SK-N-MC (cell line): ENCODE data around the gene MOSMO.
"Not testable (repeated sequence)": the region's sequence is repeated elsewhere in the genome, so short reads cannot be mapped to it uniquely, and the experiment has no call there.

Experiments
- DNase-seq: peaks from one replicate; pipeline ENCODE4 v3.0.0-alpha.2; 2011; ENCODE audit warnings: low read depth, low spot score
- H3K27ac ChIP-seq: fragments of 200-600 bp; sonication (generic); 2 replicates; pipeline ENCODE4 v1.5.1; 2016; ENCODE audit warnings: mixed run types
- H3K36me3 ChIP-seq: fragments of 200-600 bp; sonication (generic); 2 replicates; pipeline ENCODE4 v1.6.1; 2017; ENCODE audit warnings: antibody characterized with exemption, low read length, mixed read lengths; ENCODE audit not compliant: insufficient read depth
- H3K4me3 ChIP-seq: fragments of 200-600 bp; sonication (generic); 2 replicates; pipeline ENCODE4 v1.5.1; 2016
- H3K9ac ChIP-seq: fragments of 200-600 bp; sonication (generic); 2 replicates; pipeline ENCODE4 v1.8.0; 2017; ENCODE audit warnings: mixed run types, mixed read lengths; ENCODE audit not compliant: insufficient read length
- H3K9me3 ChIP-seq: fragments of 200-600 bp; sonication (generic); 2 replicates; pipeline ENCODE4 v1.6.1; 2017; ENCODE audit warnings: low read depth, mild to moderate bottlenecking, antibody characterized with exemption, low read length, moderate library complexity, mixed read lengths
- EZH2 ChIP-seq: fragments of 200-600 bp; sonication (generic); IDR thresholded peaks from one replicate; pipeline ENCODE4 v1.6.1; 2017; ENCODE audit warnings: antibody characterized with exemption
- FOXP2 ChIP-seq: optimal IDR thresholded peaks from 2 replicates; pipeline ENCODE3; 2011; ENCODE audit warnings: mild to moderate bottlenecking, moderate library complexity; ENCODE audit not compliant: insufficient read depth; ENCODE audit errors: extremely low read length, control extremely low read depth
- POLR2AphosphoS5 ChIP-seq: IDR thresholded peaks from 2 replicates; pipeline ENCODE4 v1.6.1; 2012; ENCODE audit warnings: mild to moderate bottlenecking, low read depth, low read length, borderline replicate concordance

Gene MOSMO

GRCh38 chr16:22126037-22126558 is 118.2 kb downstream of the MOSMO start:
- no peak for DNase-seq

GRCh38 chr16:22128537-22128936 is 120.6 kb downstream of the MOSMO start:
- H3K4me3 ChIP-seq, H3K9ac ChIP-seq, H3K9me3 ChIP-seq, DNase-seq, H3K27ac ChIP-seq, H3K36me3 ChIP-seq: not testable (repeated sequence)

More at GRCh38 chr16:22126037-22126558, 118.2 kb downstream of the MOSMO start:
- Histone ChIP-seq H3K9me3 (no peaks in the 10 kb centered on the region), H3K27ac (no peak overlapping the region), H3K9ac (no peak overlapping the region), H3K36me3 (no peaks in the 10 kb centered on the region), H3K4me3 (no peak overlapping the region)
- TF ChIP-seq FOXP2 = no peak
- no peak for TF ChIP-seq POLR2AphosphoS5
- TF ChIP-seq EZH2 = no peak

GRCh38 chr16:22130528-22130927 is 122.6 kb downstream of the MOSMO start:
- no peaks in the 10 kb centered on the region for H3K36me3 ChIP-seq
- H3K9ac ChIP-seq = no peak overlapping the region
- H3K9me3 ChIP-seq = no peaks in the 10 kb centered on the region
- DNase-seq = no peak
- no peak overlapping the region for H3K27ac ChIP-seq
- no peak overlapping the region for H3K4me3 ChIP-seq
- TF ChIP-seq POLR2AphosphoS5 (no peak), FOXP2 (no peak), EZH2 (no peak)

DNA sequence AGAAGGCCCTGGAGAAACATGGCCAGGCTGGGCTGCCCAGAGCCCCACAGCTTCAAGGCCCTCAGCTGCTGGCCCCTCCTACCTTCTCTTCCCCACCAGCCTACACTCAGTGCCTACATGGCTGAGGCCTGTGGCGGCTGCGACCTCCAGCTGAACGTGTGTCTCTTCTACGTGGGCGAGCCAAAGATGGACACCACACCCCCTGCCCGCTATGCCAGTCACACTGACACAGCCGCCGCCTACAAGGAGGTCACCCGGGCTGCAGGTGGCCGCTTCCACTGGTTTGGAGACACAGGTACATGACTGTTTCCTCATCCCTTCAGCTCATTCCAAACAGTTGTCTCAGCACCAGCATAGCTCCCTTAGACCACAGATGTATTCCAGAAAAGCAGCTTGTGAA is 124.9 kb downstream of the MOSMO start:
- no peak overlapping the region for H3K9ac ChIP-seq
- TF ChIP-seq FOXP2 (no peak), POLR2AphosphoS5 (no peak), EZH2 (no peak)
- no peaks in the 10 kb centered on the region for H3K36me3 ChIP-seq
- H3K9me3 ChIP-seq = no peaks in the 10 kb centered on the region
- H3K4me3 ChIP-seq = no peak overlapping the region
- H3K27ac ChIP-seq = no peak overlapping the region
- DNase-seq = no peak
